Measurements from ENCODE around the gene GABBR2. TPM values are rescaled to one million over a fixed set of nuclear protein-coding genes. Genes with fewer than 3 reads are reported as not detected.
"Not testable (repeated sequence)": the region's sequence is repeated elsewhere in the genome, so short reads cannot be mapped to it uniquely, and the experiment has no call there.

GABBR2 gene
- total RNA-seq, 1 experiment from 2014 or later, result not detected

DNA sequence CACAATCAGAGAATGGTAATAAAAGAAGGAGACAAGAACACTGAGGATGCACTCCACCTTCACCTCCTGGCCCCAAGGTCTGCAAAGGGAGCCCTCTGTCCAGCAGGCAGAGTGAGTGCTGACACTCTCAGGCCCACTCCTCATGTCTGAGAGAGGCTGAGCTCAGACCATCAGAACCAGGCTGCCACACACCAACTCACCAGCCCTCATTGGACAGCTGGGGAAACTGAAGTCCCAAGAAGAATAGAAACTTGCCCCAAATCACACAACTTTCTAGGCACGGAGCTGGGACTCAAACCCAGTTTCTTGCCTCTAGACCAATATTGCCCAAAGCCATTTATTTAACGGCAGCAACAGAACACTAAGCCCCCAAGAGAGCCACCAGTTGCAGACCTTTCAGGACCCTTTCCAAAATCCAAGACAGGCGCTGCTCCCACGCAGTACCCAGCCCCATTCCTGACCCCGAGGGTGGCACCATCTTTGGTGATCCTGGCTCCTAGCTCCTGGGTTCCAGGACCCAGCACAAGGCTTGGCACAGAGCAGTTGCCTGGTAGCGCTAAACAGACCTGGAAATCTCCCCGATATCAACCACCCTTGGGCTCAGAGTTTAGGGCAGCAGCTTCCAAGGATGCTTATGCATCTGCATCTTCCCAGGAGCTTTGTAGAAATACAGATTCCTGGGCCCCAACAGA lies 192.4 kb downstream of the GABBR2 start:
- no peak for DNase-seq (ENCODE audit: low read depth)

DNA sequence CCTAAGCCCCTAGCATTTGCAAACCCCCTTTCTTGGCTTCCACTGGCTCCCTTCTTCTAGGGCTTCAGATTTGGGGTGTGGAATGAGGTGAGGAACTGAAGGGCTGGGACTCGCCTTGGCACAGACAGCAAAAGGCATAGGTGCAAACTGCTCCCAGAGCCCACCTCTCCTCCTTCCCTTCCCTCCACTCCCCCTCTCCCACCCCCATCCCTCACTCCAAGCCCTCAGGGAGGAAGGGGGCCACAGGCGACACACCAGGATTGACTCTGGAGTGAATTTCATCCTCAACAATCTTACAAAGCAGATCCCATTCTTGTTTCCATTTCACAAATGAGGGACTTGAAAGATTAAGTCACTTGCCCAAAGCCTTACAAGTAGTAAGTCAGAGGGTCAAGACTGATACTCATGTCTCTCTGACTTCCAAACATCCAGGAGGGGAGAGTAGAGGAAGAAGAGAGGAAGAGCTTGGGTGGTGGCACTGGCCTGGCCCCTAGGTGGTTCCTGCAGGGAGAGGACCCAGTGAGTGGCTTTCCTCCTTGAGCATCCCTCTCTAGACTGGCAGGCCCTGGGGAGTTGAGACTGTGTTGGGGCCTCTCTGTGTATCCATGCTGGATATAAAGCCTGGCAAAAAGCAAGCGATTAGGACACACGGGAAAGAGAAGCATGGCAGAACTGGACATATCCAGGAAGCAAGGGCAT lies 193.1 kb downstream of the GABBR2 start:
- DNase-seq (ENCODE audit: low read depth), result no peak

DNA sequence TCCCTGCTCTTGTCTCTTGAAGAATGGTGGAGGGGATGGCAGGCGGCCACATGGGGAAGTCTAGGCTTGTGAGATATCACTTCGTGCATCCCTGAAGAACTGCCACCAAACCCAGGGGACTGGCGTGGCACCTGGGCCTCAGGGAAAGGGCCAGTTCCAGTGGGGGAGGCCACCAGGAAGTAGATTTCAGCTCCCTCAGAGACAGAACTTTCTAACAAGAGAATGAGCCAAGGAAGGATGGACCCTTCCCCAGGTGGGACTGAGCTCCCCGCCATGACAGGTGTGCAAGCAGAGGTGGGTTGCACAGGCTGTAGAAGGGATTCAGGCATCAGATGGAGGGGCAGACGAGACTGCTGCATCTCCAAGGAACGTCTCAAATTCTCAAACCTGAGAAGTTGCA lies 193.9 kb downstream of the GABBR2 start:
- DNase-seq (ENCODE audit: low read depth), result no peak

DNA sequence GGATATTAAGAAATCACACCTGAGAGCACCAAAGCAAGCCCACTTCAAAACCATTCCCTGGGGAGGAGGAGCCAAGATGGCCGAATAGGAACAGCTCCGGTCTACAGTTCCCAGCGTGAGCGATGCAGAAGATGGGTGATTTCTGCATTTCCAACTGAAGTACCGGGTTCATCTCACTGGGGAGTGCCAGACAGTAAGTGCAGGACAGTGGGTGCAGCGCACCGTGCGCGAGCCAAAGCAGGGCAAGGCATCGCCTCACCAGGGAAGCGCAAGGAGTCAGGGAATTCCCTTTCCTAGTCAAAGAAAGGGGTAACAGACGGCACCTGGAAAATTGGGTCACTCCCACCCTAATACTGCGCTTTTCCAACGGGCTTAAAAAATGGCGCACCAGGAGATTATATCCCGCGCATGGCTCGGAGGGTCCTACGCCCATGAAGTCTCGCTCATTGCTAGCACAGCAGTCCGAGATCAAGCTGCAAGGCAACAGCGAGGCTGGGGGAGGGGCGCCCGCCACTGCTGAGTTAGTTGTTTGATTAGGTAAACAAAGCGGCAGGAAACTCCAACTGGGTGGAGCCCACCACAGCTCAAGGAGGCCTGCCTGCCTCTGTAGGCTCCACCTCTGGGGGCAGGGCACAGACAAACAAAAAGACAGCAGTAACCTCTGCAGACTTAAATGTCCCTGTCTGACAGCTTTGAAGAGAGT lies 200.4 kb downstream of the GABBR2 start:
- not testable (repeated sequence) for DNase-seq (ENCODE audit: low read depth)

DNA sequence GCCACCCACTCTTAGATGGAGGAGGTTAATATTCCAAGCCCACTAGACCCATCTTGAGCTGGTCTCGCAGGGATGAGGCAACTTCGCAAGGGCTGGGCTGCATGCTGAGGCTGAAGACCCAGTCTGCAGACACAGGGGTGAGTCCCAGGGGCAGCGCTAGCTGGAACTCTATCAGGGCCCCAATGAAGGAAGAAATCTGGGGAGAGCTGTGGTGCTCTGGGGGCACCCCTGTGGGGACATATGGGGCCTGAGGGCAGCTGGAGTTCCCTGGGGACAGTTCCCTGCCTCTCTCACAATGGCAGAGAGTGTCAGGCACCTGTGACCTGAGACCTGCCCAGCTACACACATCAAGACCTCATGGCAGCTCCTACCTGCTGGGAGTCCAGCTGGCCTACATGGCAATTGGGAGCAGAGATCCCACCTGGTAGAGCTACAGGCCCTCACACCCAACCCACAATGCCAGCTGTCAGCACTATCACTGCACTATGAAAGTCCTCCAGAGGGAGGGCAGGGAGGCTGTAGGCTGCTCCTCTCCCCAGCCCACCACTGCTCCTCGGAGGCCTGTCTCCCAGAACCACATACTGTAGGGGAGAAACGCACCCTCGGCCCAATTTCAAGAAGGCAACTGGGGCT lies 202.2 kb downstream of the GABBR2 start:
- no peak for DNase-seq (ENCODE audit: low read depth)

DNA sequence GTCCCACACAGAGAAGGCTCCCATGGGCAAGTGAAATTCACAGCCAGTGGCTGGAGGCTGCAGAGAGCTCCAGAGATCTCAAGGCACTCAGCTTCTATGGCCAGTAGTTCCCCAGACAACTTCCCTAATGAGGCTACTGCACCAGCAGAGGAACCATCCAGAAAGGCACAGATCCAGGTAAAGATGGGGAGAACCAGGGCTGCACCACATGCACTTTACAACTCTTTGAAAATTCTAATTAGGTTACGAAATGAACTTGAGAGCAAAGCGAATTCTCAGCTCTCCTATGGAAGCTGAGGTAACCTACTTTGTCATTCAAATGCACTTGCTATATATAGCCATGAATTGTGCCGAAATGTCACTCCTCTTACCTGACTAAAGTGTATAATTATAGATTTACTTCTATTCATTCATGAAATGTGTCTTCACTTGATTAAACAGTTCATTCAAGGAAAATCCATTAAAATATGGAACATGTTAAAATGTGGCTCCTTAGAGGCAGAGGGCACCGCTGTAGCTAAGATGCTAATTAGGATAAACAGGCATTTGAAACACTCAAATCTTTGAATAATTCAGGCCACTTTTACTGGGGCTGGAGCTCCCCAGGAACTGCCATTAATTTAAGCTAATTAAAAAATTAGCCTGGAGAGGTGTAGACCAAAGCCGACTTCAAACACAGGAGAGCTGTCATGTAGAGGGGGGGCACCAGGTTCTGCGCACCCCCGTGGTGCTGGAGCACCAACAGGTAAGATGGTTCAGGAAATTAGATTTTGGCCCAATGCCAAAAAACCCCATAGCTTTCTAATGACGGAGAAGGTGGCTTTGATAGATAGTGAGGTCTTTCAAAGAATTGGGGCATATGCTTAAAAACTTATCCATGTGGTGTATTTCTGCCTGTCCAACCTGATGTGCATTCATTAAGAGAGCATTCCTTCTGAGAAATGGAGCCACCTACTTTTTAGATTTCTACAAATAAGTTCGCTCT lies 204.1 kb downstream of the GABBR2 start:
- no peak for DNase-seq (ENCODE audit: low read depth)

DNA sequence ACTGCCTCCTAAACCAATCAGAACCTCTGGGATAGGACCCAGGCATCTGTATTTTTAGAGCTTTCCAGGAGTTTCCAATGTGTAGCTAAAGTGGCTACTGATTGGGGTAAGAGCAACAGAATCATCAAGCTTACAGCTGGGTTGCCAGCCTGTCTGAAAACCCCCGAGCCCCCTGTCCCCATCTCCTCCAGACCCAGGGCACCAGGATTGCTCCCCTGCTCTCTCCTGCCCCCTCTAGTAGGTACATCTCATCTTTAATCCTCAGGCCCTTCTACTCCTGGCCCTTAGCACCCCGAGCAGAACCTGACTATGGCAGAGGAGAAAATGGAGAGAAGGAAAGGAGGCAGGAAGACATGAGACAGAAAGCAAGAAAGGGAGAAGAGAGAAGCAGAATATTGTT lies 204.9 kb downstream of the GABBR2 start:
- no peak for DNase-seq (ENCODE audit: low read depth)

DNA sequence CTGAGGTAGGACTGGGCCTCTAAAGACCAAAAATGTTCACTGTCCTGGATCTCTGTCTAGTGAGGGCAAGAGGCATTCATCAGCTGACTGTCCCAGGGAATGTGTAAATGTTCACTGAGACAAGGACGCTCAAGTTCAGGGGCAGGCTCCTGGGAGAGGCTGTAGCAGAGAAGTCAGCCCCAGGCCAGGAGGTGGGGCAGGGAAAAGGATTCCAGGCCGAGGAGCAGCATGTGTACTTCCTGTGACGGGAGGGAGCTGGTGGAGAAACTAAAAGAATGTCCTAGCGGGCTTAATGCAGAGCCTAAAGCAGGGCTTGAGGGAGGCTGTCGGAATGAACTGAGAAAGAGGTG lies 205.8 kb downstream of the GABBR2 start:
- DNase-seq (ENCODE audit: low read depth), result peak; percentile 30

DNA sequence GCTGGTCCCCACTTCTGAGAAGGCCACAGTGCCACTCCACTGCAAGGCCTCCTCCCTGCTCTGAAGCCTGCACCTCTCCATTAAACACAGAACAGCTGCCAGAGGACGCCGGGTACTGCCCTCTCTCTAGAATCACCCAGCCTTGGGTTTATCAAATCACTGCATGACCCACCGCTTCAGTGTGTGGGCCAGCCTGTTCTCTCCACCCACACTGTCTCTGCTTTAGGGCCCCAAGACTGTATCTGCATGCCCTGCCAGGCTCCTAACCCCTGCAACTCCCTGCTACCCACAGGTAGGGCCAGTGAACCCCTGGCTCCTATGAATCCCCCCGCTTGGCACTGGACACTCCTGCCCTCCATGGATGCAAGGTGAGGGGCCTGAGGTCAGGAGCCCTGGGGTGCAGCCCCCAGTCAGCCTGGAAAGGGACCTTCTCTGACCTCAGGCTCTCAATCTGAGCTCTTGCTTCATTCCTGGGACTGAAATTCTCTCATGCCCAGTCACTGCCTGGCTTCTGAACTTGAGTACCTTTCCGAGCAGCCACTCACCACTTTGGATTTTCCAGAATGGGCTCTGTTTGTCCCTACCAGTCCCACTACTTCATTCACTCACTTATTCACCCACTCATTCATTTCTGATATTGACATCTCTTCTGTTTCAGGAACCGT lies 206.3 kb downstream of the GABBR2 start:
- no peak for DNase-seq (ENCODE audit: low read depth)

DNA sequence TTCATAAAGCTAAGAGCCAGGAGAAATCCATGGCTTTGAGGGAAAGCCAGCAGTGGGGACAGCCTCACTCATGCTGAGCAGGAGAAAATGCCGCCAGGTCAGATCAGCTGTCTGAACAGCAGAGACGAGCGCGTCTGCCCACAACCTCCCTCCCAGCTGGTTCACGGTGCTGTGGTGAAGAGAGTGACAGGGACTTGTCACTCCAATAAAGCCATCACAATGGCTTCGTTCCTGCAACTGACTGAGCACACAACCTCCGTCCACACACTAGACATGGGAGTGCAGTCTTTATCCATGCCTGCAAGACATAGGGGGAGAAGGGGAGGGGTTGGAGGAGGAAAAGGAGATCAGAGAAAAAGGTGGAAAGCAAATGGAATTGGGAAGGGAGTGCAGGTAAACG lies 206.9 kb downstream of the GABBR2 start:
- no peak for DNase-seq (ENCODE audit: low read depth)

DNA sequence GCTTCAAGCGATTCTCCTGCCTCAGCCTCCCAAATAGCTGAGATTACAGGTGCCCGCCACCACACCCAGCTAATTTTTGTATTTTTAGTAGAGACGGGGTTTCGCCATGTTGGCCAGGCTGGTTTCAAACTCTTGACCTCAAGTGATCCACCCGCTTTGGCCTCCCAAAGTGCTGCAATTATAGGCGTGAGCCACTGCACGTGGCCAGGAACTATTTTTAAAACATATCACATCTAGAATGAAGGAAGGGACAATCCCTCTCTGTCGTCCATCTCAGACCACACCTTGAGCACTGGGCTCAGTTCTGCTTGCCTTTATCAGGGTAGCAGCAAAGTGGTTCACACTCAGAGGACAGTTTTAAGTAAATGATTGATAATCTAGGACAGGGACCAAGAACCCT lies 207.5 kb downstream of the GABBR2 start:
- DNase-seq (ENCODE audit: low read depth), result not testable (repeated sequence)

DNA sequence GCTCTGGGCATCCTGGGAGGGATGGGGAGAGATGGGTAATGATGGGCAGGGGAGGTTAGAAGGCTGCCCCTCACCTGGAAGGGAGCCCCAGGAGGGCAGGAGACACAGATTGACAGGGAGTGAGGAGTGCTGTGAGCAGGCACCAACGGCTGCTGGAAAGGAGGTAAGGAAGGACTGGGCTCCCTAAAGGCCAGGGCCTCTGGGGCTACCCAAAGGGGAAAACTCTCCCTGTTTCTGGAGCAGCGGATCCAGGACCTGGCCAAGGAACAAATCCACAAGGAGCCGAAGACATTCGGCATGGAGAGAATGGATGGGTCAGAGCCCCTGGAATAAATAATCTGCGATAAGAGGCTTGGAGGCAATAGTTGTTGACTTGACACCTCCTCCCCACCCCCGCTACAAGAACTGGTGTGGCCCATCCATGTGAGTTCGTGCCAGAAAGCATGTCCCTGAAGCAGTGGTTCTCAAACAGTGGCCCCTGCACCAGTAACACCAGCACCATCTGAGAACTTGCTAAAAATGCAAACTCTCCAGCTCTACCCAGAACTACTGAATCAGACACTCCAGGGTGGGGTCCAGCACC lies 208.3 kb downstream of the GABBR2 start:
- DNase-seq (ENCODE audit: low read depth), result no peak

DNA sequence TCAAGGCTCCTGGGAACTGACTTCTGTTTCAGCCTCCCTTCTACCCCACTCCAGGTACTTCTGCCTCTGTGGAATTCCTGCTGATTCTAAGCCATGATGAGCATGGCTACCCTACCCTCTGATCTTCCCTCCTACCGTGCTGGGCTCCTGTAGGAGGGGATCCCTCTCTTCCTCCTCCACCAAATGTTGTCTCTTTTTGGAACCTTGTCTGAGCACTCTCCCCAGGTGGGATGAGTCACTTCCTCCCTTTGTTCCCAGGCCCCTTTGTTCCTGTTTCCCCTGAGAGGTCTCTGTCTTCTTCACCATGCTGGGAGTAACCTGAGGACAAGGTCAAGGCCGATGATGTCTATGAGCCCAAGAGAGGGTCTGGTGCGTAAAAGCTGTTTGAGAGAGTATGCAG lies 213.2 kb downstream of the GABBR2 start:
- DNase-seq (ENCODE audit: low read depth), result no peak

DNA sequence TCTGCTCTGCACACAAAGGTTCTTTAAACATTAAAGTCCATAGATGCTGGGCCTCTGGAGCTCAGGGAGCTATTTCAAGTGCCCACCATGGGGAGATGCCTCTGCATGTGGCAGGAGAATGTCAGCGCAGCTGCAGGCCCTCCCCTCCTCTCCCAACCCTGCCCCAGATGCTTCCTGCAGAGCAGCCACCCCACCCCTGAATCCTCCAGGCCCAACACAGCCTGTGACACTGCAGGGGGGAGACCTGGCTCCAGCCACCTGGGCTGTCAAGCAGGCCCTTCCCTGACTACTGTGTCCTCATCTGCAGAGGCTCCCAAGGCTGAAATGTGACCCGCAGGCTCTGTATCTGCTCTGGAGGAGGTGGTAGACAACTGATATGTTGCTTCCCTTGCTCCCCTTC lies 213.9 kb downstream of the GABBR2 start:
- DNase-seq (ENCODE audit: low read depth), result no peak

DNA sequence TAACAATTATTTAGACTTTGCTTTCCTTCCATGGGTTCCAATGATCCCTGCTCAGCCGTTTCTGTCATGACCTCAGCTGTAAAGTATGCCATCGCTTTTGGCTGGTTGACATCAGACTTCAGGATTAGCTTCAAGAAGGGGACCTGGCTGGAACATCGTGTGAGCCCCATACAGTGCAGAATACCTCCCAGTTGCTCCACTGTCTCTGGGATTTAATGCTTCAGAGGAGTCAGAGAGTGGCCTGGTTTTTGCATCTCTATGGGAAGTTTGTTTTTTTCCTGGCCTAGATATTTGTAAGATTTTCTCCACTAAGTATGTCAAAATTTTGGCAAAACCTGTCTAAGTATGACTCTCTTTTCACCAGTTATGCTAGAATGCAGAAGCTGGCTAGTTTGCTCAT lies 216.9 kb downstream of the GABBR2 start:
- DNase-seq (ENCODE audit: low read depth), result peak; percentile 17

DNA sequence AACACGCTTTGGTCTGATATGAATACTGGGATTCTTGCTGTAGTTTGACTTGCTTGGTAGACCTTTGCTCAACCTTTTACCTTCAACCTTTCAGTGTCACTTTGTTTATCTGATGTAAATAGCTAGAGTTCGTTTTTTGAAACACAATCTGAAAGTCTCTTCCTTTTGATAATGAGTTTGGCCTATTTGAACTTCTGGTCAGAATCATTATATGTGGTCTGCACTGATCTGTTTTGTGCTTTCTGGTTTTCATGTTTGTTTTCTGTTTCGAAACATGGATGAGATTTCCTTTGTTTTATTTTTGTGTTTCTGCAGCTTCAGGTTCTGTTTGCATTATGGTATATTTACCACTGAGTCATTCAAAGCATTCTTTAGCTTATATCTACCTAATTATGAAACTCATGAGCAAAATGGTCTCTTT lies 217.5 kb downstream of the GABBR2 start:
- DNase-seq (ENCODE audit: low read depth), result no peak

DNA sequence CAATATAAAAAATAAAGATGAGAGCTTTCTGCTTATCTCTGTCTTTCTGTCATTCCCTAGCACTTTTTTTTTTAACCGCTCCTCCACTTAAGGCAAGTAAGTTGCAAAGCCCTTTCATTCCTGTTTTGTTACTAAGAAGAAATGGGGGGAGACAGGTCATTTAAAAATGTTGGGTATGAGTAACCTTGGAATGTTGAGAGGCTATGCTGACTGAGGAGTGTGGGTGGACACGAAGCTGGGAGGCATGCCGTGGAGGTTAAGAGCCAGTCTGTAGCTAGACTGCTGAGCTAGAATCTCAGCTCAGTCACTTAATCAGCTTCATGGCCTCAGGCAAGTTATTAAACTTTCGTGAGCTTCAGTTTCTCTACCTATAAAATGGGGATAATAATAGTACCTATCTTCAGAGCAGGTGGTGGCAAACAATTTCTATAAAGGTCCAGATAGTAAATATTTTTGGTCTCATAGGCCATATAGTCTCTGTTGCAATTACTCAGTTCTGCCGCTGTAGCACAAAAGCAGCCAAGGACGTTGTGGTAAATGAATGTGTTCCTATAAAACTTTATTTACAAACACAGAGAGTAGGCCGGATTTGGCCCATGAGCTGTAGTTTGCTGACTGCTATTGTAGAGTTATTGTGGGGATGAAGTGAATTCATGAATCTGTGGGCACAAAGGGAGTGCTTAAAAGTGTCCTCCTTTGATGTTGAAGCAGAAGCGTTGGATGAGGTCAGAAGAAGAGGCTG lies 220.0 kb downstream of the GABBR2 start:
- DNase-seq (ENCODE audit: low read depth), result peak; percentile 84

DNA sequence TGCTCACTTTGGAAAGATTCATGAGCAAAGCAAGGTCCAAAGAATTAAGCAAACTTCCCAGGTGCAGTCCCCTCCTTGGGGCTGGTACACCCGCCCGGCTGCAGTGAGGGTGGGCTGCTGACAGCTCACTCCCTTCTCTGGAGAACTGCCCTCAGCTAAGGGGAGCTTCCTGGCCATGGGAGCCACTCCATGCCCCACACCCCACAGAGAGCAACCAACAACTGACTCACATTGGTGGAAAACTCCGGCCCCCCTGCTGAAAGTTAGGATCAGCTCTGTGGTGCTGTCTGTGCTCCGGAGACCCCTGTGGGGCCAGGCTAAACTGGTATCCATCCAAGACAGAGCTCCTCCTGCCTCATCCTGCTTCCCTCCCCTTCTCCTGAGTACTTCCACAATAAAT lies 223.0 kb downstream of the GABBR2 start:
- DNase-seq (ENCODE audit: low read depth), result no peak

DNA sequence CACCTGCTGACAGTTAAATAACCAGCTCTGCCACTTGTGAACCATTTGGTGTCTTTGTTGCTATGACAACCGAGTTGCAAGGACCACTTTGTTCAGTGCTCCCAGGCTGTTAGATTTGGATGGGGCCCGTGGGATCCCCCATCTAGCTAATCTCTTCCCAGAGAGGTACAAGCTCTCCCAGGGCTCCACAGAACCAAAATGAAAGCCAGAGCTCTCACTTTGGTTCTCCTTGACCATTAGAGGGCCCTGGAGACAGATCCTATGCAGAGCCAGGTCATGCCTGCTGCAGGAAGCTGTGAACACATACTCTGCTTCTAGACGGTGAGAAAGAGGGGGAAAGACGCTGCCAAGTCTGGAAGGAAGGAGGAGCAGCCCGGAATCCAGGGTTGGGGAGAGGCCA lies 224.6 kb downstream of the GABBR2 start:
- no peak for DNase-seq (ENCODE audit: low read depth)

DNA sequence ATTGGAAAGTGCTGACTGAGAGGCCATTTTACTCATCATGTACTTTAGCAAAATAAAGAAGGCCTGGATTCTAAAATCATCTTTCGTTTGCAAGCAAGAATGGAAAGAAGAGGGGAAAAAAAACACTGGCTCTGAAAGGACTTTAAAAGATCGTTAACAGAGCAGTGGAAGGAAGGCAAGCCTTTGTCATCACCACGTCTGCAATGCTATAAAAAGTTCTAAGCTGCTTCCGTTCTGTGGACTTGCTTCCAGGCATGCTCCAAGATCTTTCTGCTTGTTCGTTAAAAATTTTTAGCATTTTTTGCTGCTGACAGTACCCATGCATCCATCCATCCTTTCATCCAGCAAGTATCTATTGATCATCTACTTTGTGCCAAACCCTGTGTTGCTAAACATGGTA lies 226.5 kb downstream of the GABBR2 start:
- peak; percentile 33 for DNase-seq (ENCODE audit: low read depth)
